GM12878 (cell line): Measurements from ENCODE around the gene TMEM53.

Experiments used
- CREM ChIP-seq: IDR thresholded peaks from 2 replicates; pipeline ENCODE4 v1.6.1; 2014; ENCODE audit warnings: antibody characterized with exemption, low read depth
- CTCF ChIP-seq, 3 experiments: IDR thresholded peaks in 2 of 3; conservative IDR thresholded peaks in 1 of 3; 2 replicates each; pipeline ENCODE4 v1.5.1; 2011; ENCODE audit warnings: low read depth in 3 of 3, low read length in 3 of 3, mild to moderate bottlenecking in 3 of 3, control low read depth in 2 of 3, moderate library complexity in 2 of 3, inconsistent platforms in 1 of 3, mixed read lengths in 1 of 3; ENCODE audit not compliant: control insufficient read depth in 2 of 3, insufficient read depth in 1 of 3; ENCODE audit errors: extremely low read depth in 1 of 3
- E4F1 ChIP-seq: fragments of 450-650 bp; IDR thresholded peaks from 2 replicates; pipeline ENCODE4 v1.6.1; 2018; ENCODE audit warnings: borderline replicate concordance, mild to moderate bottlenecking; ENCODE audit not compliant: partially characterized antibody
- EZH2 ChIP-seq: IDR thresholded peaks from 2 replicates; pipeline ENCODE4 v1.6.1; 2012; ENCODE audit warnings: low read depth, mild to moderate bottlenecking, control low read depth, inconsistent platforms, low read length, borderline replicate concordance; ENCODE audit not compliant: control insufficient read depth
- MAX ChIP-seq: IDR thresholded peaks from 2 replicates; pipeline ENCODE4 v1.6.1; 2012; ENCODE audit warnings: low read depth, low read length, improper control_type of control experiment
- RAD21 ChIP-seq: IDR thresholded peaks from 2 replicates; pipeline ENCODE4 v1.6.1; 2011; ENCODE audit warnings: mild to moderate bottlenecking, low read depth, low read length, moderate library complexity; ENCODE audit not compliant: insufficient read depth
- ZNF687 ChIP-seq: fragments of 450-650 bp; IDR thresholded peaks from 2 replicates; pipeline ENCODE4 v1.6.1; 2017; ENCODE audit warnings: mild to moderate bottlenecking, moderate library complexity

- TF ChIP-seq ZNF687 (no peak), CREM (no peak), RAD21 (no peak), EZH2 (no peak), MAX (no peak), CTCF (IDR thresholded peaks at IDR 0.05 in 2 of 3, conservative IDR thresholded peaks at IDR 0.05 in 1 of 3; ENCODE audit: control insufficient read depth in 2 of 3, extremely low read depth in 1 of 3, insufficient read depth in 1 of 3, low read depth in 3 of 3, low read length in 3 of 3) (no peak), E4F1 (no peak)
Measured at GRCh38 chr1:44685218-44685617, 10.9 kb upstream of the TMEM53 start.
